Lower leg skin (tissue), 3 donors: ENCODE data around the gene LRP10.

Experiments
- CTCF ChIP-seq, 3 donors: fragments of 450-650 bp; IDR thresholded peaks; one replicate each; pipeline ENCODE4 v1.5.1; 2016; ENCODE audit warnings: antibody characterized with exemption in 3 of 3, mild to moderate bottlenecking in 3 of 3, moderate library complexity in 2 of 3
- POLR2A ChIP-seq, 2 donors: fragments of 450-650 bp; IDR thresholded peaks; one replicate each; pipeline ENCODE4 v1.6.1; 2016 to 2017; ENCODE audit warnings: antibody characterized with exemption in 2 of 2, mild to moderate bottlenecking in 1 of 2, moderate library complexity in 1 of 2

- TF ChIP-seq CTCF (IDR thresholded peaks at IDR 0.05): no peak
- TF ChIP-seq POLR2A (IDR thresholded peaks at IDR 0.05): peak in 1 of 2 donors; percentile 5
Measured at GRCh38 chr14:22837750-22838538, 33.6 kb upstream of the LRP10 start.
